HepG2 (cell line): ENCODE results near the gene RABGGTA. TPM values are rescaled to one million over a fixed set of nuclear protein-coding genes. Genes with fewer than 3 reads are reported as not detected.

Source experiments
- CEBPG ChIP-seq: IDR thresholded peaks from 2 replicates; pipeline ENCODE4 v1.6.1; 2016
- HCFC1 ChIP-seq: fragments of 150-350 bp; IDR thresholded peaks from 2 replicates; pipeline ENCODE4 v1.6.1; 2014; ENCODE audit warnings: low read depth, low read length
- HDAC6 ChIP-seq: fragments of 200-600 bp; sonication (generic); IDR thresholded peaks from 2 replicates; pipeline ENCODE4 v1.7.0; 2017; ENCODE audit warnings: mild to moderate bottlenecking, antibody characterized with exemption, low read length, low read depth
- HMG20A ChIP-seq: IDR thresholded peaks from 2 replicates; pipeline ENCODE4 v1.6.1; 2016; ENCODE audit warnings: borderline replicate concordance
- HMGA1 ChIP-seq: sonication (generic); formaldehyde crosslinking; conservative IDR thresholded peaks from 2 replicates; pipeline ENCODE4 v1.4.0; 2020; ENCODE audit warnings: missing genetic modification reagents
- HNF4G ChIP-seq, 2 experiments: sonication (generic) in 1 of 2; formaldehyde crosslinking in 1 of 2; IDR thresholded peaks; 2 replicates each; pipeline versions ENCODE4 v1.4.0 to v1.6.1; 2011 to 2020; ENCODE audit warnings: borderline replicate concordance in 2 of 2, low read depth in 2 of 2, mild to moderate bottlenecking in 2 of 2, low read length in 1 of 2, missing genetic modification reagents in 1 of 2, moderate library complexity in 1 of 2
- HNRNPK ChIP-seq: fragments of 200-400 bp; formaldehyde crosslinking; IDR thresholded peaks from 2 replicates; pipeline ENCODE4 v1.6.1; 2018; ENCODE audit warnings: low read length, low read depth, moderate library complexity, mild to moderate bottlenecking; ENCODE audit not compliant: poor library complexity, severe bottlenecking
- NFKB2 ChIP-seq: sonication (generic); formaldehyde crosslinking; IDR thresholded peaks from 2 replicates; pipeline ENCODE4 v1.4.0; 2020; ENCODE audit warnings: missing genetic modification reagents, borderline replicate concordance
- NFRKB ChIP-seq: fragments of 450-650 bp; IDR thresholded peaks from 2 replicates; pipeline ENCODE4 v1.6.1; 2017
- SUZ12 ChIP-seq: fragments of 150-350 bp; IDR thresholded peaks from 2 replicates; pipeline ENCODE4 v1.6.1; 2014; ENCODE audit warnings: low read depth, low read length
- ZEB1 ChIP-seq: IDR thresholded peaks from 2 replicates; pipeline ENCODE4 v1.6.1; 2012; ENCODE audit warnings: mild to moderate bottlenecking, low read depth, inconsistent platforms; ENCODE audit not compliant: insufficient replicate concordance
- ZNF3 ChIP-seq: IDR thresholded peaks from 2 replicates; pipeline ENCODE4 v1.7.0; 2017; ENCODE audit warnings: inconsistent platforms
- ZNF382 ChIP-seq: sonication (generic); formaldehyde crosslinking; IDR thresholded peaks from 2 replicates; pipeline ENCODE4 v1.5.0; 2020; ENCODE audit warnings: missing genetic modification reagents, mild to moderate bottlenecking, borderline replicate concordance
- ZNF468 ChIP-seq: sonication (generic); formaldehyde crosslinking; IDR thresholded peaks from 2 replicates; pipeline ENCODE4 v1.8.0; 2022; ENCODE audit warnings: mild to moderate bottlenecking, moderate library complexity, missing genetic modification reagents
- ZNF615 ChIP-seq: sonication (generic); formaldehyde crosslinking; IDR thresholded peaks from 2 replicates; pipeline ENCODE4 v1.5.0; 2020; ENCODE audit warnings: mild to moderate bottlenecking, missing genetic modification reagents, borderline replicate concordance
- ZNF776 ChIP-seq: sonication (generic); formaldehyde crosslinking; IDR thresholded peaks from 2 replicates; pipeline ENCODE4 v1.4.0; 2020; ENCODE audit warnings: mild to moderate bottlenecking, missing genetic modification reagents
- polyA plus RNA-seq, 8 experiments: library from polyadenylated mRNA; depleted of rRNA in 3 of 8; stranded (reverse) in 7 of 8; unstranded in 1 of 8; fragments of >200 nt; fragmentation: Illumina TruSeq in 4 of 8; extraction: Trizol in 4 of 8; gene quantifications; 2 replicates each; pipeline versions ENCODE4 v1.2.1 to v1.2.3, GENCODE V29; 2011 to 2016; ENCODE audit warnings: low read depth in 4 of 8, missing spikeins in 1 of 8, mixed read lengths in 1 of 8; ENCODE audit not compliant: insufficient read depth in 1 of 8
- total RNA-seq, 5 experiments: library from RNA; depleted of rRNA; stranded (reverse); fragments of >200 nt; fragmentation: Illumina TruSeq; extraction: Trizol; gene quantifications; 2 replicates each; pipeline ENCODE4 v1.2.3, GENCODE V29; 2016; ENCODE audit warnings: low read depth in 1 of 5
- TF ChIP-seq, protein P1 (sequence below): sonication (generic); formaldehyde crosslinking; IDR thresholded peaks from 2 replicates; pipeline ENCODE4 v1.4.0; 2020; ENCODE audit warnings: missing genetic modification reagents, borderline replicate concordance
- TF ChIP-seq, protein P2 (sequence below): sonication (generic); formaldehyde crosslinking; IDR thresholded peaks from 2 replicates; pipeline ENCODE4 v1.9.0; 2021; ENCODE audit warnings: missing genetic modification reagents, borderline replicate concordance
- TF ChIP-seq, protein P3 (sequence below): sonication (generic); formaldehyde crosslinking; IDR thresholded peaks from 2 replicates; pipeline ENCODE4 v1.4.0; 2020; ENCODE audit warnings: mild to moderate bottlenecking, missing genetic modification reagents, borderline replicate concordance
- TF ChIP-seq, protein P4 (sequence below): sonication (generic); formaldehyde crosslinking; IDR thresholded peaks from 2 replicates; pipeline ENCODE4 v1.8.0; 2022; ENCODE audit warnings: mild to moderate bottlenecking, missing genetic modification reagents, moderate library complexity

The RABGGTA gene
- total and polyA plus RNA-seq, 2 of the 13 experiments (the other 11 are each of a cell fraction or from before 2014, with no cell fraction given): 57.9 to 90.8 TPM

DNA sequence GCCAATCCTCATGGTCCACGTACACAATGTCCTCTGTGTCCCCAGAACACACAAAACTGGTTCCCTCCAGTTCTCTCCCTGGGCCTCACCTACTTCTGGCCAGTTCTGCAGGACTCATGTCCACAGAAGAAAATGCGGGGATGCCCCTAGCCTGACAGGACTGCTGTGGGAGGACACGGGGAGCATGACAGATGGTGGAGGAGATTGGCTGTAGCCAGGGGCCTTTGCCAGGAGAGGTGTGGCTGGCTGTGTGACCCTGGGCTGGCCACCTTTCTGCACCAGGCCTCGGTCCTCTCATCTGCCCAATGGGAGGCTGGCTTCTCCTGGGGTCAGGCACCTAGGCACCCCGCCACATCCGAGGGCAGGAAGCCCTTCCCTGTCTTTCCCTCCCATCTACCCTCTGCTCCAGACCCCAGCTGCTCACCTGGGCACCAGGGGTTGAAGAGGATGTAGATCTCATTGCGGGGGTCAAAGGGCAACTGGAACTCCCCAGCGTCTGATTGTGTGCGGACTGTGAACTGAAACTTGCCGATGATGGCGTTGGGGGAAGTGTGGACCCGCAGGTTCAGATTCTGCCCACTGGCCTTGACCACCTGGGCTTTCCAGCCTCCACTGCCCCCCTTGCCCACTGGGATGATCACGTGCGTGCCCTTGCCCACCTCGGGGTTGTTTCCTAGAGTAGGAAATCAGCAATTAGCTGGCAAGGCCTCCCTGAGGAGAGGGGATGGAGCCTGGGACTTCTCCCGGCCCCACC lies 11.2 kb downstream of the RABGGTA start (continued):
- TF ChIP-seq SUZ12: no peak
- no peak for TF ChIP-seq ZNF615 (CRISPR knock-in tag)
- TF ChIP-seq HDAC6: no peak
- no peak for TF ChIP-seq CEBPG
- TF ChIP-seq HMGA1 (CRISPR knock-in tag): no peak
- TF ChIP-seq HCFC1: no peak
- TF ChIP-seq ZNF468 (CRISPR knock-in tag): no peak
- TF ChIP-seq, protein P1, sequence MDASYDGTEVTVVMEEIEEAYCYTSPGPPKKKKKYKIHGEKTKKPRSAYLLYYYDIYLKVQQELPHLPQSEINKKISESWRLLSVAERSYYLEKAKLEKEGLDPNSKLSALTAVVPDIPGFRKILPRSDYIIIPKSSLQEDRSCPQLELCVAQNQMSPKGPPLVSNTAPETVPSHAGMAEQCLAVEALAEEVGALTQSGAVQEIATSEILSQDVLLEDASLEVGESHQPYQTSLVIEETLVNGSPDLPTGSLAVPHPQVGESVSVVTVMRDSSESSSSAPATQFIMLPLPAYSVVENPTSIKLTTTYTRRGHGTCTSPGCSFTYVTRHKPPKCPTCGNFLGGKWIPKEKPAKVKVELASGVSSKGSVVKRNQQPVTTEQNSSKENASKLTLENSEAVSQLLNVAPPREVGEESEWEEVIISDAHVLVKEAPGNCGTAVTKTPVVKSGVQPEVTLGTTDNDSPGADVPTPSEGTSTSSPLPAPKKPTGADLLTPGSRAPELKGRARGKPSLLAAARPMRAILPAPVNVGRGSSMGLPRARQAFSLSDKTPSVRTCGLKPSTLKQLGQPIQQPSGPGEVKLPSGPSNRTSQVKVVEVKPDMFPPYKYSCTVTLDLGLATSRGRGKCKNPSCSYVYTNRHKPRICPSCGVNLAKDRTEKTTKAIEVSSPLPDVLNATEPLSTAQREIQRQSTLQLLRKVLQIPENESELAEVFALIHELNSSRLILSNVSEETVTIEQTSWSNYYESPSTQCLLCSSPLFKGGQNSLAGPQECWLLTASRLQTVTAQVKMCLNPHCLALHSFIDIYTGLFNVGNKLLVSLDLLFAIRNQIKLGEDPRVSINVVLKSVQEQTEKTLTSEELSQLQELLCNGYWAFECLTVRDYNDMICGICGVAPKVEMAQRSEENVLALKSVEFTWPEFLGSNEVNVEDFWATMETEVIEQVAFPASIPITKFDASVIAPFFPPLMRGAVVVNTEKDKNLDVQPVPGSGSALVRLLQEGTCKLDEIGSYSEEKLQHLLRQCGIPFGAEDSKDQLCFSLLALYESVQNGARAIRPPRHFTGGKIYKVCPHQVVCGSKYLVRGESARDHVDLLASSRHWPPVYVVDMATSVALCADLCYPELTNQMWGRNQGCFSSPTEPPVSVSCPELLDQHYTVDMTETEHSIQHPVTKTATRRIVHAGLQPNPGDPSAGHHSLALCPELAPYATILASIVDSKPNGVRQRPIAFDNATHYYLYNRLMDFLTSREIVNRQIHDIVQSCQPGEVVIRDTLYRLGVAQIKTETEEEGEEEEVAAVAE (CRISPR knock-in tag): no peak
- TF ChIP-seq, protein P2, sequence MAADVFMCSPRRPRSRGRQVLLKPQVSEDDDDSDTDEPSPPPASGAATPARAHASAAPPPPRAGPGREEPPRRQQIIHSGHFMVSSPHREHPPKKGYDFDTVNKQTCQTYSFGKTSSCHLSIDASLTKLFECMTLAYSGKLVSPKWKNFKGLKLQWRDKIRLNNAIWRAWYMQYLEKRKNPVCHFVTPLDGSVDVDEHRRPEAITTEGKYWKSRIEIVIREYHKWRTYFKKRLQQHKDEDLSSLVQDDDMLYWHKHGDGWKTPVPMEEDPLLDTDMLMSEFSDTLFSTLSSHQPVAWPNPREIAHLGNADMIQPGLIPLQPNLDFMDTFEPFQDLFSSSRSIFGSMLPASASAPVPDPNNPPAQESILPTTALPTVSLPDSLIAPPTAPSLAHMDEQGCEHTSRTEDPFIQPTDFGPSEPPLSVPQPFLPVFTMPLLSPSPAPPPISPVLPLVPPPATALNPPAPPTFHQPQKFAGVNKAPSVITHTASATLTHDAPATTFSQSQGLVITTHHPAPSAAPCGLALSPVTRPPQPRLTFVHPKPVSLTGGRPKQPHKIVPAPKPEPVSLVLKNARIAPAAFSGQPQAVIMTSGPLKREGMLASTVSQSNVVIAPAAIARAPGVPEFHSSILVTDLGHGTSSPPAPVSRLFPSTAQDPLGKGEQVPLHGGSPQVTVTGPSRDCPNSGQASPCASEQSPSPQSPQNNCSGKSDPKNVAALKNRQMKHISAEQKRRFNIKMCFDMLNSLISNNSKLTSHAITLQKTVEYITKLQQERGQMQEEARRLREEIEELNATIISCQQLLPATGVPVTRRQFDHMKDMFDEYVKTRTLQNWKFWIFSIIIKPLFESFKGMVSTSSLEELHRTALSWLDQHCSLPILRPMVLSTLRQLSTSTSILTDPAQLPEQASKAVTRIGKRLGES (CRISPR knock-in tag): no peak
- TF ChIP-seq HMG20A: no peak
- TF ChIP-seq, protein P3, sequence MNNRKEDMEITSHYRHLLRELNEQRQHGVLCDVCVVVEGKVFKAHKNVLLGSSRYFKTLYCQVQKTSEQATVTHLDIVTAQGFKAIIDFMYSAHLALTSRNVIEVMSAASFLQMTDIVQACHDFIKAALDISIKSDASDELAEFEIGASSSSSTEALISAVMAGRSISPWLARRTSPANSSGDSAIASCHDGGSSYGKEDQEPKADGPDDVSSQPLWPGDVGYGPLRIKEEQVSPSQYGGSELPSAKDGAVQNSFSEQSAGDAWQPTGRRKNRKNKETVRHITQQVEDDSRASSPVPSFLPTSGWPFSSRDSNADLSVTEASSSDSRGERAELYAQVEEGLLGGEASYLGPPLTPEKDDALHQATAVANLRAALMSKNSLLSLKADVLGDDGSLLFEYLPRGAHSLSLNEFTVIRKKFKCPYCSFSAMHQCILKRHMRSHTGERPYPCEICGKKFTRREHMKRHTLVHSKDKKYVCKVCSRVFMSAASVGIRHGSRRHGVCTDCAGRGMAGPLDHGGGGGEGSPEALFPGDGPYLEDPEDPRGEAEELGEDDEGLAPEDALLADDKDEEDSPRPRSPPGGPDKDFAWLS (CRISPR knock-in tag): no peak
- no peak for TF ChIP-seq HNRNPK
- TF ChIP-seq NFKB2 (CRISPR knock-in tag): no peak
- no peak for TF ChIP-seq NFRKB
- TF ChIP-seq ZNF382 (CRISPR knock-in tag): no peak
- no peak for TF ChIP-seq ZNF3 (CRISPR knock-in tag)
- TF ChIP-seq, protein P4, sequence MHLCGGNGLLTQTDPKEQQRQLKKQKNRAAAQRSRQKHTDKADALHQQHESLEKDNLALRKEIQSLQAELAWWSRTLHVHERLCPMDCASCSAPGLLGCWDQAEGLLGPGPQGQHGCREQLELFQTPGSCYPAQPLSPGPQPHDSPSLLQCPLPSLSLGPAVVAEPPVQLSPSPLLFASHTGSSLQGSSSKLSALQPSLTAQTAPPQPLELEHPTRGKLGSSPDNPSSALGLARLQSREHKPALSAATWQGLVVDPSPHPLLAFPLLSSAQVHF (CRISPR knock-in tag): no peak
- no peak for TF ChIP-seq ZEB1
- TF ChIP-seq ZNF776: 0 out of 2 replicates have a peak, but pooled peaks have one; percentile 46
- peak; percentile 61 for TF ChIP-seq HNF4G (IDR thresholded peaks at IDR 0.05; ENCODE audit: borderline replicate concordance, low read depth, low read length)
- 0 out of 2 replicates have a peak, but pooled peaks have one; percentile 4 for TF ChIP-seq HNF4G (CRISPR knock-in tag; IDR thresholded peaks at IDR 0.05; ENCODE audit: borderline replicate concordance, low read depth)
